SHP77 (cell line): Measurements from ENCODE around the gene FAM111B.
"Not testable (repeated sequence)": the region's sequence is repeated elsewhere in the genome, so short reads cannot be mapped to it uniquely, and the experiment has no call there.

ENCODE experiments used
- DNase-seq, 2 experiments: peaks; one replicate each; lab custom pipeline; 2025; lab: John Stamatoyannopoulos, UW

The FAM111B gene

GRCh38 chr11:59106363-59107336, at the start of gene FAM111B:
FAM111B (plus strand) TSS chr11:59107237; CDS start chr11:59109626, 2,389 bp downstream.
- DNase-seq = peak; percentile 81 to 82

GRCh38 chr11:59058120-59059033, 48.7 kb upstream of the FAM111B start:
- peak; percentile 39 to 58 for DNase-seq

GRCh38 chr11:59060096-59060495, 46.9 kb upstream of the FAM111B start:
- not testable (repeated sequence) for DNase-seq

- DNase-seq = no peak
These were observed 44.2 kb upstream of the FAM111B start for GRCh38 chr11:59062602-59063529.

- DNase-seq = not testable (repeated sequence)
These were observed 42.9 kb upstream of the FAM111B start for GRCh38 chr11:59063996-59064727.

GRCh38 chr11:59069087-59069486, 38.0 kb upstream of the FAM111B start:
- DNase-seq = no peak

GRCh38 chr11:59076876-59077571, 30.0 kb upstream of the FAM111B start:
- no peak for DNase-seq

- no peak for DNase-seq
These were observed 28.6 kb upstream of the FAM111B start for GRCh38 chr11:59078435-59078834.

- DNase-seq = no peak
These were observed 28.0 kb upstream of the FAM111B start for GRCh38 chr11:59079086-59079485.

- not testable (repeated sequence) for DNase-seq
These were observed 26.6 kb upstream of the FAM111B start for GRCh38 chr11:59080421-59080820.

- DNase-seq = not testable (repeated sequence)
These were observed 25.5 kb upstream of the FAM111B start for GRCh38 chr11:59081430-59082020.

GRCh38 chr11:59086007-59086406, 21.0 kb upstream of the FAM111B start, which contains the start of gene GLYATL1B:
GLYATL1B (plus strand) TSS chr11:59086307; CDS start chr11:59086307, 0 bp downstream.
- DNase-seq = not testable (repeated sequence)

- DNase-seq = no peak
These were observed 18.9 kb upstream of the FAM111B start for GRCh38 chr11:59088162-59088561.

GRCh38 chr11:59093576-59093975, 13.5 kb upstream of the FAM111B start:
- DNase-seq = not testable (repeated sequence)

GRCh38 chr11:59095225-59095624, 11.8 kb upstream of the FAM111B start:
- DNase-seq = not testable (repeated sequence)

GRCh38 chr11:59095972-59096575, 11.0 kb upstream of the FAM111B start:
- not testable (repeated sequence) for DNase-seq

- no peak for DNase-seq
These were observed 9.8 kb upstream of the FAM111B start for GRCh38 chr11:59097113-59097708.

- DNase-seq = not testable (repeated sequence)
These were observed 9.1 kb upstream of the FAM111B start for GRCh38 chr11:59097938-59098337.
